Measurements from ENCODE around the gene TMEM186.

- TF ChIP-seq POLR2AphosphoS5 (IDR thresholded peaks at IDR 0.05): no peak
- no peak for TF ChIP-seq CTCF (IDR thresholded peaks at IDR 0.05)
- no peak for TF ChIP-seq POLR2A (IDR thresholded peaks at IDR 0.05)
Observed at GRCh38 chr16:8774208-8774607, 23.2 kb downstream of the TMEM186 start.

Measured in gastroesophageal sphincter (tissue), 3 donors.